AG10803 (cell line): ENCODE measurements around the gene RNF5.

Experiments used
- DNase-seq: peaks from one replicate; pipeline ENCODE4 v3.0.0; 2010; ENCODE audit warnings: low read depth
- H3K4me3 ChIP-seq: 2 replicates; pipeline ENCODE4 v1.5.1; 2011; ENCODE audit warnings: mild to moderate bottlenecking, low read length, control low read depth
- CTCF ChIP-seq: conservative IDR thresholded peaks from 2 replicates; pipeline ENCODE4 v1.5.1; 2011; ENCODE audit warnings: mild to moderate bottlenecking, low read length, control low read depth, inconsistent platforms

The RNF5 gene

GRCh38 chr6:32170294-32170693, 7.9 kb upstream of the RNF5 start:
- no peak overlapping the region for H3K4me3 ChIP-seq
- DNase-seq: no peak
- TF ChIP-seq CTCF: no peak

GRCh38 chr6:32171234-32171633, 7.0 kb upstream of the RNF5 start:
- no peak overlapping the region for H3K4me3 ChIP-seq
- no peak for DNase-seq
- no peak for TF ChIP-seq CTCF

- TF ChIP-seq CTCF: no peak
- no peak overlapping the region for H3K4me3 ChIP-seq
- DNase-seq: no peak
Observed at GRCh38 chr6:32173051-32173727, 5.0 kb upstream of the RNF5 start.

- TF ChIP-seq CTCF: no peak
- DNase-seq: no peak
- peak overlapping the region; percentile 97 for H3K4me3 ChIP-seq
Observed at GRCh38 chr6:32174416-32174815, 3.8 kb upstream of the RNF5 start.

- no peak for TF ChIP-seq CTCF
- peak overlapping the region; percentile 97 for H3K4me3 ChIP-seq
- DNase-seq: no peak
Observed at GRCh38 chr6:32175322-32175710, 2.9 kb upstream of the RNF5 start.

GRCh38 chr6:32175711-32176475, 2.3 kb upstream of the RNF5 start, which contains the start of gene AGPAT1:
Gene AGPAT1 (minus strand): TSS chr6:32176084. CDS start chr6:32171496, 4,588 bp downstream.
- peak within 1 kb of the TSS; percentile 97 for H3K4me3 ChIP-seq
- no peak for TF ChIP-seq CTCF
- DNase-seq: peak; percentile 98

- peak overlapping the region; percentile 97 for H3K4me3 ChIP-seq
- no peak for TF ChIP-seq CTCF
- DNase-seq: peak; percentile 40
Observed at GRCh38 chr6:32176476-32177182, 1.6 kb upstream of the RNF5 start.
